GM10266 (cell line): ENCODE results near the gene RIPOR3.
A peak's percentile ranks its signal among the peaks of the same experiment; 100 is the strongest.

Experiments
- DNase-seq: peaks from one replicate; pipeline ENCODE4 v3.0.0; 2012; ENCODE audit errors: extremely low spot score
- TF ChIP-seq, protein P1 (sequence below): IDR thresholded peaks from 2 replicates; pipeline ENCODE4 v1.5.1; 2012; ENCODE audit warnings: mild to moderate bottlenecking, low read depth; ENCODE audit not compliant: control insufficient read depth, insufficient read depth; ENCODE audit errors: missing control alignments

RIPOR3 gene

DNA sequence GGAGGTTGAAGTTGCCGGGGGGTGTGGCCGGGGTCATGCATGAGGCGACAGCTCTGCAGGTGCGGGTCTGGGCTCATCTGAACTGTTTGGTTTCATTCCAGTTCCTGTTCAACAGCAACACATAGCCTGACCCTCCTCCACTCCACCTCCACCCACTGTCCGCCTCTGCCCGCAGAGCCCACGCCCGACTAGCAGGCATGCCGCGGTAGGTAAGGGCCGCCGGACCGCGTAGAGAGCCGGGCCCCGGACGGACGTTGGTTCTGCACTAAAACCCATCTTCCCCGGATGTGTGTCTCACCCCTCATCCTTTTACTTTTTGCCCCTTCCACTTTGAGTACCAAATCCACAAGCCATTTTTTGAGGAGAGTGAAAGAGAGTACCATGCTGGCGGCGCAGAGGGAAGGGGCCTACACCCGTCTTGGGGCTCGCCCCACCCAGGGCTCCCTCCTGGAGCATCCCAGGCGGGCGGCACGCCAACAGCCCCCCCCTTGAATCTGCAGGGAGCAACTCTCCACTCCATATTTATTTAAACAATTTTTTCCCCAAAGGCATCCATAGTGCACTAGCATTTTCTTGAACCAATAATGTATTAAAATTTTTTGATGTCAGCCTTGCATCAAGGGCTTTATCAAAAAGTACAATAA is 108.6 kb downstream of the RIPOR3 start:
- TF ChIP-seq, protein P1, sequence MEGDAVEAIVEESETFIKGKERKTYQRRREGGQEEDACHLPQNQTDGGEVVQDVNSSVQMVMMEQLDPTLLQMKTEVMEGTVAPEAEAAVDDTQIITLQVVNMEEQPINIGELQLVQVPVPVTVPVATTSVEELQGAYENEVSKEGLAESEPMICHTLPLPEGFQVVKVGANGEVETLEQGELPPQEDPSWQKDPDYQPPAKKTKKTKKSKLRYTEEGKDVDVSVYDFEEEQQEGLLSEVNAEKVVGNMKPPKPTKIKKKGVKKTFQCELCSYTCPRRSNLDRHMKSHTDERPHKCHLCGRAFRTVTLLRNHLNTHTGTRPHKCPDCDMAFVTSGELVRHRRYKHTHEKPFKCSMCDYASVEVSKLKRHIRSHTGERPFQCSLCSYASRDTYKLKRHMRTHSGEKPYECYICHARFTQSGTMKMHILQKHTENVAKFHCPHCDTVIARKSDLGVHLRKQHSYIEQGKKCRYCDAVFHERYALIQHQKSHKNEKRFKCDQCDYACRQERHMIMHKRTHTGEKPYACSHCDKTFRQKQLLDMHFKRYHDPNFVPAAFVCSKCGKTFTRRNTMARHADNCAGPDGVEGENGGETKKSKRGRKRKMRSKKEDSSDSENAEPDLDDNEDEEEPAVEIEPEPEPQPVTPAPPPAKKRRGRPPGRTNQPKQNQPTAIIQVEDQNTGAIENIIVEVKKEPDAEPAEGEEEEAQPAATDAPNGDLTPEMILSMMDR: no peak
- DNase-seq: no peak

DNA sequence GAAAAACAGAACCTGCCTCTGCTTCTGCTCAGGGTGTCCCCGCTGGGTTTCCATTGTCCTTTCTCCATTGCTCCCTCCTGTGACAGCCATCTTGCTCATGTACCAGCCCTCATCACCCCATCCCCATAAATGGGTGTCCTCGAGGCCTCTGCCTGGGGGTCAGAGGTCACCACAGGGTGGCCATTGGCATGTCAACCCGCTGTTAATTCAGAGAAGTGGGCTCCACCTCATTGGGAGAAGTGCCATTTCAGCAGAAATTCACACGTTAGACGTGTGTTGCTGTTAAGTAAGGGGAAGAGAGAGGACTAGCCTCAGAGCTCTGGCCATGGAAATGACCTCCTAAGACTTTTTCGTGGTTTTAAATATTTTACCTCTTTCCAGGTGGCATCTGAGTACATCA is 109.2 kb downstream of the RIPOR3 start:
- TF ChIP-seq, protein P1: no peak
- no peak for DNase-seq

DNA sequence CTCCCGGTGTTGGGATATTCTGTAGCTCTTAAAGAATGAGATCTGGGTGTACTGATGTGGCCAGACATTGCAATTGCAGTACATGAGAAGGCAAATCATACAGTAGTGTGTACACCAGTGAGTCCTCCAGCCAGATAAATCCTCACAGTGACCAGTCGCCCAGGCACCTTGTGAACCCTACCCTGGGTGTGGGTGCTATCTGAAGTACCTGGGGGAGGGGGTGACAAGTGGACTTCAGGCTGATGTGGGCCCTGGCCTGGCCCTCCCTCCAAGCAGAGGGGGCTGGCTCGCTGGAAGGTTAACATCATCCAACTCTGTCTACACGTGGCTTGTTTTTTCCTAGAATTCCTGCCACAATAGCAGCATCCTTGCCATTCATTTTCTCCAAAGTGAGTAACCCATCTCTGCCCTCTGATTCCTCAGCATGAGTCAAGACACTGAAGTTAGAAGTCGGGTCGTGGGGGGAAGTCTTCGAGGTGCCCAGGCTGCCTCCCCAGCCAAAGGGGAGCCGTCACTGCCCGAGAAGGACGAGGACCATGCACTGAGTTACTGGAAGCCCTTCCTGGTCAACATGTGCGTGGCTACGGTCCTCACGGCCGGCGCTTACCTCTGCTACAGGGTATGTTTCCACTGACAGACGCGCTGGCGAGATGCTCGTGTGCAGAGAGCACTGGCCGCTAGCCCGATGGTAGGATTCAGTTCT is 110.3 kb downstream of the RIPOR3 start:
- no peak for DNase-seq
- TF ChIP-seq, protein P1: no peak

DNA sequence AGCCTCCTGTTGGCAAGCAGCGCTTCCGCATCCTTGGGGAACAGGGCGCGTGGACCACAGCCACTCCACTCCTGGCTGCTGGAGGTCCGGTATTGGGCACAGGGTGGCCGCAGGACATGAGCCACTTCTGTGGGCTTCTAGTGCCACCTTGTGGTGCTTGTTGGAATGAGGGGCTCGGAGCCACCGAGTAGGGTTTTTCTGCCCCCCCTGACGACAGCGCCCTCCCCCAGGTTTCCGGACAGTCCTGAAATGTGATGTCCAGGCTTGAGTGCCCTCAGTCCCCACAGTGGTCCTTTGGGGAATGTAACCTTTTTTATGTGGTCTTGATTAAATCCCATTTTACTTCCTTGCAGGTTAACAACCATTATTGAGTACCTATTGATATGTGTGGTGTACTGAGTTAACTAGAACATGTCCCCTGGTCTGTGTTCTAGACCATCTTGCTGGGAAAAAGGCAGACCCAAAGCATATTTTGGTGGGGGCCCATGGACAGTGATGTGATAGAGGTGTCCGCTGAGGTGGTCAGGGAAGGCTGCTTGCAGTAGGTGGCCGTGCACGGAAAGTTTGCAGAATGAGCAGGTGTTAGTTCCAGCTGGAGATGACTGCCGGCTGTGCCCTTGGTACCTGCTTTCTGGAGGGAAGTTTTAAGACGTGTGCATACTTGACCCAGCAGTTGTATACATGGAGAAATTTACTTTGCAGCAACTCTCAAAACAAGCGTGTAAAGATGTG is 111.2 kb downstream of the RIPOR3 start:
- TF ChIP-seq, protein P1: peak; percentile 73
- DNase-seq: peak; percentile 62

DNA sequence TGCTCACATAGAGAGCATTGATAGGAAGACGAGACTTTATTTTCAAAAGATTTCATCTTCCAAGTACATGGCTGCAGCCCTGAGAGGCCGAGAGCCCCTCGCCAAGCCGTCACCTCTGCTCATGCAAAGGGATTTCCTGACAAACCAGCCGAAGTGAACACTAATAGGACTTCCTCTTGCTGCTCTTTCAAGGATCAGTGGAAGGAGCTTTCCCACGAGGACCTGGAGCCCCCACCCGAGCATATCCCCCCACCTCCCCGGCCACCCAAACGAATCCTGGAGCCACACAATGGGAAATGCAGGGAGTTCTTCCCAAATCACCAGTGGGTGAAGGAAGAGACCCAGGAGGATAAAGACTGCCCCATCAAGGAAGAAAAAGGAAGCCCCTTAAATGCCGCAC is 111.8 kb downstream of the RIPOR3 start:
- TF ChIP-seq, protein P1: no peak
- DNase-seq: no peak

DNA sequence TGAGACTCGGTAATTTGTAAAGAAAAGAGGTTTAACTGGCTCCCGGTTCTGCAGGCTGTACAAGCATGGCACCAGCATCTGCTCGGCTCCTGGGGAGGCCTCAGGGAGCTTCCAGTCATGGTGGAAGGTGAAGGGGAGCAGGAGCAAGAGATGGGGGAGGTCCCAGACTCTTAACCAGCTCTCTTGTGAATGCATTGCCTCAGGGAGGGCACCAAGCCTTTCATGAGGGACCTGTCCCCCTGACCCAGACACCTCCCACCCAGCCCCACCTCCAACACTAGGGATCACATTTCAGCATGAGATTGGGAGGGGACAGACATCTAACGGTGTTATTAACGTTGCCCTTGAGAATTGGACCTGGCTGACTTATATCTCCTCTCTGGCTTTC is 112.6 kb downstream of the RIPOR3 start:
- no peak for DNase-seq
- TF ChIP-seq, protein P1: no peak
